Activated CD4-positive, alpha-beta T cell treated with anti-CD3 and anti-CD28 coated beads, Interleukin-2, amount 50 U/mL, for 1 hour (primary cell): ENCODE data around the gene PIEZO2.
"Not testable (repeated sequence)": the region's sequence is repeated elsewhere in the genome, so short reads cannot be mapped to it uniquely, and the experiment has no call there.

Experiments used
- DNase-seq: peaks from one replicate; pipeline ENCODE4 v3.0.0-alpha.2; 2020

Gene PIEZO2

GRCh38 chr18:10661317-10661716 lies 488.1 kb downstream of the PIEZO2 start:
- DNase-seq = no peak

GRCh38 chr18:10660179-10660884 lies 489.0 kb downstream of the PIEZO2 start:
- DNase-seq = no peak

- DNase-seq = no peak
Observed at GRCh38 chr18:10659594-10659993, 489.8 kb downstream of the PIEZO2 start.

- no peak for DNase-seq
Observed at GRCh38 chr18:10659000-10659399, 490.4 kb downstream of the PIEZO2 start.

- DNase-seq = not testable (repeated sequence)
Observed at GRCh38 chr18:10644003-10644402, 505.4 kb downstream of the PIEZO2 start.

- DNase-seq = not testable (repeated sequence)
Observed at GRCh38 chr18:10642915-10643524, 506.3 kb downstream of the PIEZO2 start.

- not testable (repeated sequence) for DNase-seq
Observed at GRCh38 chr18:10638539-10638885, 510.9 kb downstream of the PIEZO2 start.

- not testable (repeated sequence) for DNase-seq
Observed at GRCh38 chr18:10637858-10638538, 511.4 kb downstream of the PIEZO2 start.

- DNase-seq = not testable (repeated sequence)
Observed at GRCh38 chr18:10629076-10629475, 520.3 kb downstream of the PIEZO2 start.

- DNase-seq = not testable (repeated sequence)
Observed at GRCh38 chr18:10626606-10627213, 522.7 kb downstream of the PIEZO2 start.

GRCh38 chr18:10623606-10624005 lies 525.8 kb downstream of the PIEZO2 start:
- not testable (repeated sequence) for DNase-seq

- not testable (repeated sequence) for DNase-seq
Observed at GRCh38 chr18:10622982-10623381, 526.4 kb downstream of the PIEZO2 start.

GRCh38 chr18:10620670-10621329 lies 528.6 kb downstream of the PIEZO2 start:
- not testable (repeated sequence) for DNase-seq
